Transverse colon (tissue), 3 donors: ENCODE measurements around the gene COG4.

Experiments used
- POLR2A ChIP-seq: fragments of 450-650 bp; IDR thresholded peaks from one replicate; pipeline ENCODE4 v1.6.1; 2016; ENCODE audit warnings: antibody characterized with exemption, mild to moderate bottlenecking, moderate library complexity
- TF ChIP-seq, protein P1 (sequence below), 5 experiments: fragments of 200-600 bp in 3 of 5; fragments of 450-650 bp in 2 of 5; sonication (generic) in 3 of 5; IDR thresholded peaks; 1 replicate in 2 of 5; 2 replicates in 3 of 5; pipeline ENCODE4 v1.5.1; 2016 to 2017; ENCODE audit warnings: antibody characterized with exemption in 5 of 5, inconsistent platforms in 3 of 5, mild to moderate bottlenecking in 2 of 5, moderate library complexity in 1 of 5

DNA sequence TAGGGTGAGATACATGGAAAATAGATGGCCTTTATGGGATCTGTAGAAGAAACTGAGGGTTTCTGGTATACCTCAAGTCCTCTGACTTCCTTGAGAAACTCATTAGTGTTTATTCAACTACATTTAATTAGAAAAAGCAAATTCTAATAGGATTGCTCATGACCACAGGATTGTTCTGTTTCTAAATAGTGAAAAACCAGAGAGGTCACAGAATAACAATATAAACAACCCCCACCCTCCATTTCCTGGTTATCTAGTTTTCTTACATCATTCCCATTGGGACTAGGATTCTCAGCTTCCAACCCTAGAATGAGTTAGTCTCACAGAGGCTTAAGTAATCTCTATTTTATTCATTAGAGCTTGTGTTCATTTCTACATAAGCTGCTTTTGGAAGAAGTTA, 30.3 kb upstream of the COG4 start:
- TF ChIP-seq, protein P1, sequence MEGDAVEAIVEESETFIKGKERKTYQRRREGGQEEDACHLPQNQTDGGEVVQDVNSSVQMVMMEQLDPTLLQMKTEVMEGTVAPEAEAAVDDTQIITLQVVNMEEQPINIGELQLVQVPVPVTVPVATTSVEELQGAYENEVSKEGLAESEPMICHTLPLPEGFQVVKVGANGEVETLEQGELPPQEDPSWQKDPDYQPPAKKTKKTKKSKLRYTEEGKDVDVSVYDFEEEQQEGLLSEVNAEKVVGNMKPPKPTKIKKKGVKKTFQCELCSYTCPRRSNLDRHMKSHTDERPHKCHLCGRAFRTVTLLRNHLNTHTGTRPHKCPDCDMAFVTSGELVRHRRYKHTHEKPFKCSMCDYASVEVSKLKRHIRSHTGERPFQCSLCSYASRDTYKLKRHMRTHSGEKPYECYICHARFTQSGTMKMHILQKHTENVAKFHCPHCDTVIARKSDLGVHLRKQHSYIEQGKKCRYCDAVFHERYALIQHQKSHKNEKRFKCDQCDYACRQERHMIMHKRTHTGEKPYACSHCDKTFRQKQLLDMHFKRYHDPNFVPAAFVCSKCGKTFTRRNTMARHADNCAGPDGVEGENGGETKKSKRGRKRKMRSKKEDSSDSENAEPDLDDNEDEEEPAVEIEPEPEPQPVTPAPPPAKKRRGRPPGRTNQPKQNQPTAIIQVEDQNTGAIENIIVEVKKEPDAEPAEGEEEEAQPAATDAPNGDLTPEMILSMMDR (IDR thresholded peaks at IDR 0.05) = no peak
- no peak for TF ChIP-seq POLR2A
